GM19324 (cell line): ENCODE measurements around the gene ZBTB25.

Experiments used
- ATAC-seq: cut with Tn5 transposase; IDR thresholded peaks from one replicate; pipeline ENCODE4 v1.9.1; 2021; ENCODE audit warnings: mild to moderate bottlenecking, moderate library complexity; ENCODE audit not compliant: unreplicated experiment, low FRiP score

ZBTB25 gene

GRCh38 chr14:64401949-64402348 is 101.7 kb downstream of the ZBTB25 start:
- ATAC-seq, result no peak

GRCh38 chr14:64400829-64401459 is 102.7 kb downstream of the ZBTB25 start:
- no peak for ATAC-seq
